ENCODE measurements around the gene PIGU.
A peak's percentile ranks its signal among the peaks of the same experiment; 100 is the strongest.

PIGU gene

GRCh38 chr20:34549929-34550305, 127.0 kb downstream of the PIGU start:
- DNase-seq (no peak), ATAC-seq (no peak)
- Mint-ChIP-seq H3K27me3 (peaks cover 9% of the 10 kb centered on the region), H3K4me1 (peaks cover under 1% of the 10 kb centered on the region), H3K4me3 (no peak overlapping the region), H3K9me3 (no peaks in the 10 kb centered on the region), H3K27ac (no peak overlapping the region)

GRCh38 chr20:34549291-34549928, 127.5 kb downstream of the PIGU start:
- peaks cover 5% of the 10 kb centered on the region for H3K4me1 Mint-ChIP-seq
- DNase-seq (no peak), ATAC-seq (no peak)
- no peaks in the 10 kb centered on the region for H3K9me3 Mint-ChIP-seq
- no peak overlapping the region for H3K4me3 Mint-ChIP-seq
- peaks cover 9% of the 10 kb centered on the region for H3K27me3 Mint-ChIP-seq
- no peak overlapping the region for H3K27ac Mint-ChIP-seq

GRCh38 chr20:34547844-34548613, 128.9 kb downstream of the PIGU start:
- H3K4me1 Mint-ChIP-seq = peaks cover 13% of the 10 kb centered on the region
- no peaks in the 10 kb centered on the region for H3K9me3 Mint-ChIP-seq
- H3K27ac Mint-ChIP-seq = no peak overlapping the region
- no peak overlapping the region for H3K4me3 Mint-ChIP-seq
- DNase-seq (no peak), ATAC-seq (no peak)
- H3K27me3 Mint-ChIP-seq = peaks cover 9% of the 10 kb centered on the region

GRCh38 chr20:34546751-34547181, 130.1 kb downstream of the PIGU start:
- H3K4me1 Mint-ChIP-seq = peaks cover 14% of the 10 kb centered on the region
- H3K9me3 Mint-ChIP-seq = no peaks in the 10 kb centered on the region
- DNase-seq (no peak), ATAC-seq (no peak)
- H3K4me3 Mint-ChIP-seq = no peak overlapping the region
- no peak overlapping the region for H3K27ac Mint-ChIP-seq
- H3K27me3 Mint-ChIP-seq = peaks cover 9% of the 10 kb centered on the region

- Mint-ChIP-seq H3K27me3 (peaks cover 9% of the 10 kb centered on the region), H3K4me1 (peaks cover 23% of the 10 kb centered on the region), H3K4me3 (peak overlapping the region; percentile 20 to 62), H3K9me3 (no peaks in the 10 kb centered on the region), H3K27ac (peak overlapping the region in 1 of 2 donors; percentile 35)
- ATAC-seq = peak; percentile 78
- peak in 1 of 2 donors; percentile 20 for DNase-seq
These were observed 132.6 kb downstream of the PIGU start for GRCh38 chr20:34544109-34544796.

GRCh38 chr20:34543463-34544056, 133.3 kb downstream of the PIGU start:
- peak overlapping the region in 1 of 2 donors; percentile 35 for H3K27ac Mint-ChIP-seq
- H3K27me3 Mint-ChIP-seq = peaks cover 9% of the 10 kb centered on the region
- ATAC-seq = no peak
- H3K4me3 Mint-ChIP-seq = no peak overlapping the region
- no peak for DNase-seq
- H3K9me3 Mint-ChIP-seq = no peaks in the 10 kb centered on the region
- peaks cover 23% of the 10 kb centered on the region for H3K4me1 Mint-ChIP-seq

- no peaks in the 10 kb centered on the region for H3K9me3 Mint-ChIP-seq
- peaks cover 9% of the 10 kb centered on the region for H3K27me3 Mint-ChIP-seq
These were observed 134.5 kb downstream of the PIGU start for GRCh38 chr20:34542439-34542838.

GRCh38 chr20:34541917-34542316, 135.0 kb downstream of the PIGU start:
- no peaks in the 10 kb centered on the region for H3K9me3 Mint-ChIP-seq
- no peak for DNase-seq
- peaks cover 9% of the 10 kb centered on the region for H3K27me3 Mint-ChIP-seq
- no peak overlapping the region for H3K27ac Mint-ChIP-seq
- H3K4me3 Mint-ChIP-seq = no peak overlapping the region
- no peak for ATAC-seq
- H3K4me1 Mint-ChIP-seq = peaks cover 23% of the 10 kb centered on the region

More at GRCh38 chr20:34542439-34542838, 134.5 kb downstream of the PIGU start:
- H3K4me3 Mint-ChIP-seq = no peak overlapping the region
- ATAC-seq (no peak), DNase-seq (no peak)
- peaks cover 23% of the 10 kb centered on the region for H3K4me1 Mint-ChIP-seq
- H3K27ac Mint-ChIP-seq = no peak overlapping the region

GRCh38 chr20:34541264-34541901, 135.5 kb downstream of the PIGU start:
- DNase-seq (no peak), ATAC-seq (no peak)
- Mint-ChIP-seq H3K27ac (peak overlapping the region in 1 of 2 donors; percentile 93), H3K4me3 (no peak overlapping the region), H3K9me3 (no peaks in the 10 kb centered on the region), H3K4me1 (peaks cover 23% of the 10 kb centered on the region), H3K27me3 (peaks cover 9% of the 10 kb centered on the region)

GRCh38 chr20:34540596-34541263, 136.2 kb downstream of the PIGU start:
- H3K4me3 Mint-ChIP-seq = no peak overlapping the region
- no peaks in the 10 kb centered on the region for H3K9me3 Mint-ChIP-seq
- H3K27ac Mint-ChIP-seq = peak overlapping the region; percentile 44 to 45
- no peak for ATAC-seq
- DNase-seq = no peak
- peaks cover 23% of the 10 kb centered on the region for H3K4me1 Mint-ChIP-seq
- H3K27me3 Mint-ChIP-seq = peaks cover 5% of the 10 kb centered on the region

- DNase-seq (no peak), ATAC-seq (no peak)
- H3K27ac Mint-ChIP-seq = no peak overlapping the region
- H3K27me3 Mint-ChIP-seq = no peaks in the 10 kb centered on the region
- no peaks in the 10 kb centered on the region for H3K9me3 Mint-ChIP-seq
- H3K4me3 Mint-ChIP-seq = no peak overlapping the region
- H3K4me1 Mint-ChIP-seq = peaks cover 21% of the 10 kb centered on the region
These were observed 137.1 kb downstream of the PIGU start for GRCh38 chr20:34539756-34540155.

- ATAC-seq (peak; percentile 64), DNase-seq (peak; percentile 44 to 61)
- no peaks in the 10 kb centered on the region for H3K27me3 Mint-ChIP-seq
- no peak overlapping the region for H3K27ac Mint-ChIP-seq
- H3K4me3 Mint-ChIP-seq = no peak overlapping the region
- H3K4me1 Mint-ChIP-seq = peaks cover 10% of the 10 kb centered on the region
- H3K9me3 Mint-ChIP-seq = no peaks in the 10 kb centered on the region
These were observed 138.2 kb downstream of the PIGU start for GRCh38 chr20:34538671-34539123.

- H3K9me3 Mint-ChIP-seq = no peaks in the 10 kb centered on the region
- H3K27ac Mint-ChIP-seq = no peak overlapping the region
- DNase-seq = no peak
- H3K27me3 Mint-ChIP-seq = no peaks in the 10 kb centered on the region
- H3K4me3 Mint-ChIP-seq = no peak overlapping the region
- peaks cover 10% of the 10 kb centered on the region for H3K4me1 Mint-ChIP-seq
- ATAC-seq = no peak
These were observed 139.2 kb downstream of the PIGU start for GRCh38 chr20:34537651-34538050.

- Mint-ChIP-seq H3K4me3 (no peak overlapping the region), H3K27ac (no peak overlapping the region), H3K27me3 (no peaks in the 10 kb centered on the region), H3K9me3 (no peaks in the 10 kb centered on the region), H3K4me1 (peaks cover 10% of the 10 kb centered on the region)
- DNase-seq = peak in 1 of 2 donors; percentile 23
- ATAC-seq = peak; percentile 60
These were observed 140.0 kb downstream of the PIGU start for GRCh38 chr20:34536798-34537394.

All from stimulated activated naive CD8-positive, alpha-beta T cell treated with anti-CD3 and anti-CD28 coated beads, Interleukin-15, amount 100 ng/mL, for 72 hours (primary cell).